Naive B cell (primary cell): ENCODE measurements around the gene TIGD1. TPM values are rescaled to one million over a fixed set of nuclear protein-coding genes. Genes with fewer than 3 reads are reported as not detected.
"Not testable (repeated sequence)": the region's sequence is repeated elsewhere in the genome, so short reads cannot be mapped to it uniquely, and the experiment has no call there.

Source experiments
- ATAC-seq, 2 donors: fragments of 150-1000 bp; cut with Tn5 transposase; 2 replicates each; pipeline ENCODE4 v1.10.0; 2021; ENCODE audit warnings: low read depth in 2 of 2, mild to moderate bottlenecking in 2 of 2, moderate library complexity in 2 of 2
- DNase-seq: peaks from one replicate; pipeline ENCODE4 v3.0.0; 2022
- H3K27ac Mint-ChIP-seq, 6 donors: one replicate each; pipeline ENCODE4 v1.8.0; 2020 to 2022; ENCODE audit warnings: mild to moderate bottlenecking in 6 of 6, mixed read lengths in 6 of 6, moderate library complexity in 5 of 6, inconsistent platforms in 2 of 6
- H3K27me3 Mint-ChIP-seq, 3 donors: one replicate each; pipeline ENCODE4 v1.8.0; 2021 to 2022; ENCODE audit warnings: mixed read lengths in 3 of 3, mild to moderate bottlenecking in 1 of 3
- H3K36me3 Mint-ChIP-seq, 2 donors: one replicate each; pipeline ENCODE4 v1.8.0; 2020 to 2022; ENCODE audit warnings: mixed read lengths in 2 of 2, inconsistent platforms in 1 of 2, mild to moderate bottlenecking in 1 of 2
- H3K4me1 Mint-ChIP-seq, 3 donors: one replicate each; pipeline ENCODE4 v1.8.0; 2020 to 2022; ENCODE audit warnings: mixed read lengths in 3 of 3, inconsistent platforms in 1 of 3, mild to moderate bottlenecking in 1 of 3, moderate library complexity in 1 of 3
- H3K4me3 Mint-ChIP-seq, 8 donors: one replicate each; pipeline ENCODE4 v1.8.0; 2020 to 2022; ENCODE audit warnings: mild to moderate bottlenecking in 8 of 8, mixed read lengths in 8 of 8, moderate library complexity in 8 of 8, inconsistent platforms in 2 of 8
- H3K9me3 Mint-ChIP-seq, 7 donors: one replicate each; pipeline ENCODE4 v1.8.0; 2020 to 2022; ENCODE audit warnings: mixed read lengths in 7 of 7, mild to moderate bottlenecking in 5 of 7, inconsistent platforms in 2 of 7, moderate library complexity in 1 of 7
- polyA plus RNA-seq, 6 donors: library from polyadenylated mRNA; unstranded; fragments of 300-500 nt; fragmentation: Illumina TruSeq; gene quantifications; one replicate each; pipeline ENCODE4 v1.2.3, GENCODE V29; 2021; ENCODE audit warnings: low read depth in 6 of 6

TIGD1 gene
- polyA plus RNA-seq, 6 donors from 2014 or later = 2.6 to 9.2 (median 7.9) TPM

DNA sequence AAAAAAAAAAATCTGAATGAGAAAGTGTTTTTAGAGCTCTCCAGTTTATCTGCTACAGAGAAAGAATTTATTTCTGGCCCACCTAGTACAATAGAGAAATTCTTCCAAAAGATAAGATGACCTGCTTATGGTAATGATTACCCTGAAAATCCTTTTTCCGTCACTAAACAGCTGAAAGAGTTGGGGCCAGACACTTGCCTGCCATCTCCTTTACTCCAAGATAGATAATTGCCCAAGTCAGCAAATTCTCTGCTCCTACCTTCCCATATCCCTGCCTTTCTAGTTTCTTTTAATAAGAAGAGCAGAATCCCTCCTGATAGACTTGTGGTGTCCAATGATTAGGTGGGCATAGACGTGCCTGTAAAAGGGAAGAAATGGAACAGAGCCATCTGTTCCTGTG, 28.3 kb upstream of the TIGD1 start:
- peaks cover 24 to 44% of the 10 kb centered on the region in 2 donors for H3K36me3 Mint-ChIP-seq
- no peaks in the 10 kb centered on the region for H3K4me1 Mint-ChIP-seq
- ATAC-seq (no peak), DNase-seq (no peak)
- no peak overlapping the region for H3K27ac Mint-ChIP-seq
- no peak overlapping the region for H3K4me3 Mint-ChIP-seq
- H3K9me3 Mint-ChIP-seq = peaks cover 0 to 1% (median 0%) of the 10 kb centered on the region in 7 donors
- H3K27me3 Mint-ChIP-seq = no peaks in the 10 kb centered on the region

DNA sequence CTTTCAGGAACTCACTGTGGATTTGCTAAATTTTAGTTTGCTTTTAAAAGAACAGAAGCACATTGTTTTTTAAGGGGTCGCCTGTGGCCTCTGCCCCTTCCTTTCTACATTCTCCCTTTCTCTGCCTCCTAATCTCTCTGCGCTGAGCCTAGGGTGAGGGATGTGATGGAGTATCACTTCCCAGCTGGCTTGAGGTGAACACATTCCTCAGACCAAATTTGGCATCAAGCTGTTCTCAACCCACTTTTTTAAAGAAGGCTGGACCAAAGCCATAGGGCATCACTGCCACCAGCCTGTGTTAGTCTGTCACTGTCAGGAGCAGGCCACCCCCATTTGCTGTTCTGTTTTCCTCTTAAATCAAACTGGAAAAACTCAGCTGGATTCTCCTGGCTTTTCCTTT, 27.5 kb upstream of the TIGD1 start:
- Mint-ChIP-seq H3K4me1 (no peaks in the 10 kb centered on the region), H3K36me3 (peaks cover 19 to 41% of the 10 kb centered on the region in 2 donors), H3K27ac (no peak overlapping the region), H3K27me3 (no peaks in the 10 kb centered on the region), H3K9me3 (no peaks in the 10 kb centered on the region), H3K4me3 (no peak overlapping the region)
- no peak for DNase-seq
- no peak for ATAC-seq

DNA sequence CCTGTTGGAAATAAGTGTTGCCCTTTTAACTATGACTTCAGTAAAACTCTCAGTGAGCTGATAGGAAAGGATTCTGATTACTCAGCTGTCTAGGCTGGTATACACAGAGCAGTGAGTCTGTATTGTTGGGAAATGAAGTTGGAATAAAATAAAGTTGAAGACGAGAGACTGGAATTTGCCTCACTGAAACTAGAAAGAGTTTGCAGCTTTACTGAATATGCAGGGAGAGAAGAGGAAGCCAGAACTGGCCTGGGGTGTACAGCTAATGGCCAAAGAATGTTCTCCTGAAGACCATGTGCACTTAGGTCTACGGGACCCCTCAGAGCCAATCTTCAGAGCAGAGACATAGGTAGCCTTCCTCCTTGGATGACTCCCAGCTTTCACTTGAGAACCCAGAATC, 26.6 kb upstream of the TIGD1 start:
- Mint-ChIP-seq H3K36me3 (peaks cover 10 to 33% of the 10 kb centered on the region in 2 donors), H3K27ac (peak overlapping the region in 1 of 6 donors; percentile 22), H3K4me1 (no peaks in the 10 kb centered on the region), H3K9me3 (no peaks in the 10 kb centered on the region), H3K27me3 (no peaks in the 10 kb centered on the region), H3K4me3 (no peak overlapping the region)
- no peak for ATAC-seq
- DNase-seq = no peak

DNA sequence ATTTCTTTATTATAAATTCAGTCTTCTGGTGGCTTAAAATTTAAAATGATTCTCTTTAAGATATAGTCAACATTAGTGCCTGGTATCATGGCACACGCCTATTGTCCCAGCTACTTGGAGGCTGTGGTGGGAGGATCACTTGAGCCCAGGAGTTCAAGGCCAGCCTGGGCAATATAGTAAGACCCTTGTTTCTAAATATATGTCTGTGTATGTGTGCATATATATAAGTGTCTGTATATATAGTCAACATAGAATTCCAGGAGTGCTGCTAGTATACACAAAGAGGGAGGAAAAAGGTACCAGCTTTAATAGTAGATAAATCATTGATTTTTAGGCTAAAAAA, 25.0 kb upstream of the TIGD1 start:
- Mint-ChIP-seq H3K4me1 (no peaks in the 10 kb centered on the region), H3K27me3 (no peaks in the 10 kb centered on the region), H3K27ac (peak overlapping the region in 1 of 6 donors; percentile 26), H3K36me3 (peaks cover 0 to 20% of the 10 kb centered on the region in 2 donors), H3K9me3 (no peaks in the 10 kb centered on the region), H3K4me3 (no peak overlapping the region)
- DNase-seq (no peak), ATAC-seq (no peak)

DNA sequence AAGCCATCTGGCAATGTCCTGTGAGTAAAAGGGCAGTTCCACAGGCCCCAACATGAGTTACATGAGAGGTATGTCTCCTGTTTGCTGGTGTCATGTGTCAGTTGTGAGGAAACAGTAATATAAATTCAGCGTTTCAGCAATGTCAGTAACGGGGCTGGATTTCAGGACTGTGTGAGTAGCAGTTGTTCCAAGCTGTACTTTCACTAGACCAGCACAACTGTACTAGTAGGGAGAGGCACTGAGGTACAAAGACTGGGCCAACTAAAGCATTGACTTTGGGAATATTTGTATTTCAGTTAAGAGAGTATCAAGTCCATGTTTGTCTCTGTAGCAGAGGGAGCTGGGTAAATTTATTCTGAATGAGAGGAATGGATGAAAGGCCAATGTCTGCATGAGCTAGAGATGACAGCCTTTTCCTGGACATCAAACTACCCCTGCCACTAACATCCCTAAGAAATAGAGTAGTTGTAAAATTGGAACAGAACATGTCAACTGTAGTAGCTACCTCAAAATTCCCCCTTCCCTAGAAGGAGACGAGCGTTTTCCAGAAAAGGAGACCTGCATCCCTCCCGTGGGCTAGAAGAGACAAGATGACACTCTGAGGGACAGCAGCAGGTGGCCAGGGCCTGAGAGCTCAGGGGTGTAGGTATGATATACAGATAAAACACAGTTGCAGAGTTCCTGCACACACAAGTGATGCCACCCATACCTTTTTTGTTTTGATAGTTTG, 24.5 kb upstream of the TIGD1 start:
- Mint-ChIP-seq H3K9me3 (no peaks in the 10 kb centered on the region), H3K36me3 (peaks cover 2 to 21% of the 10 kb centered on the region in 2 donors), H3K27me3 (no peaks in the 10 kb centered on the region), H3K27ac (no peak overlapping the region), H3K4me3 (no peak overlapping the region), H3K4me1 (no peaks in the 10 kb centered on the region)
- no peak for DNase-seq
- ATAC-seq = no peak

DNA sequence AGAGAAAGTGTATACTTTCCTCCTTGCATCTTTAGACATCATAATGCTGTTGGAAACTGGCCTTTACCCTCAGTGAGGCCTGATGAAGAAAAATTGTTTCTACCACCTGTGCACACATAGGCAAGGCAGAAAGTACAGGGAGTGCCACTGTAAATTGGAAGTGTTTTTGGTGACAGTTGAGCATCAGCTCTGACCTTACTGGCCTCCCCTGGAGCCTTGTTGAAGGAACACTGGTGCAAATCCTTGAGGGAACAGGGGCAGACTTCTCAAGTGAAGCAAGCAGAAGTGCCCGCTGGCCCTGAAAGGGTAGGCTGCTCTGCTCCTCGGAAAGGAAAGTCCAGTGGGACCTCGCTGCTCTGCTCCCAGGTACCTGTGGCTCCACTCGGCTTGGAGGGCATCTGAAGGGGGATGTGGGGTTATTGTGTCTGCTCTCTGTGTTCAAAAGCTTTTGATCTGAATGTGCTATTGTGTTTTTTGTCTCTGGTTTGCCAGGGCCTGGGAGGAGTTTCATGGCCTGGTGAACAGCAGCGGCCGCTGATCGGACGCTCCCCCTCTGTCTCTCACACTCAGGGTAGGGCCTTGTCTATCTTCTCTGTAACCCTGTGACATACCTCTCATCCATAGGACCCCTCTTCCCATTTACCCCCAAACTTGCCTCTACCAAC, 23.5 kb upstream of the TIGD1 start:
- no peaks in the 10 kb centered on the region for H3K9me3 Mint-ChIP-seq
- DNase-seq = no peak
- no peak for ATAC-seq
- no peaks in the 10 kb centered on the region for H3K4me1 Mint-ChIP-seq
- no peaks in the 10 kb centered on the region for H3K27me3 Mint-ChIP-seq
- H3K4me3 Mint-ChIP-seq = no peak overlapping the region
- H3K36me3 Mint-ChIP-seq = peaks cover 11 to 30% of the 10 kb centered on the region in 2 donors
- H3K27ac Mint-ChIP-seq = peak overlapping the region in 2 of 6 donors; percentile 21 to 89

DNA sequence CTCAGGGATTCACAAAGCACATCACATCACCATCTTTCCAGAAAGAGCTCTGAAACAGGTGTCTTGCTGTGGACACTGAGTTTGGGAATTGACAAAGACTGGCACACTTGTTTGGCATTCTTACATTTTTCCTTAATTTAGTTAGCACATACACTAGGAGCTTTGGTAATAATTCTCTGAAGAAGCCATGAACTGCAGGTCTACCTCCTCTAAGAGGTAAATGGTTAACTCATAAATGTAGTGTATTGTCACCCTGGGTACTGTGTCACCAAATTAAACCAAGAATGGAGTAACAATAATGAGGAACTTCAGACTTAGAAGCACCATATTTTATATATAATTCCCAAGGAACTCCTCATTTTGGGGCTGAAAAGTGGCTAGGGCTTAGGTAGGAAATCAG, 22.7 kb upstream of the TIGD1 start:
- H3K27ac Mint-ChIP-seq = no peak overlapping the region
- ATAC-seq = no peak
- no peaks in the 10 kb centered on the region for H3K4me1 Mint-ChIP-seq
- H3K4me3 Mint-ChIP-seq = no peak overlapping the region
- no peaks in the 10 kb centered on the region for H3K9me3 Mint-ChIP-seq
- no peaks in the 10 kb centered on the region for H3K27me3 Mint-ChIP-seq
- no peak for DNase-seq
- H3K36me3 Mint-ChIP-seq = peaks cover 19 to 39% of the 10 kb centered on the region in 2 donors

DNA sequence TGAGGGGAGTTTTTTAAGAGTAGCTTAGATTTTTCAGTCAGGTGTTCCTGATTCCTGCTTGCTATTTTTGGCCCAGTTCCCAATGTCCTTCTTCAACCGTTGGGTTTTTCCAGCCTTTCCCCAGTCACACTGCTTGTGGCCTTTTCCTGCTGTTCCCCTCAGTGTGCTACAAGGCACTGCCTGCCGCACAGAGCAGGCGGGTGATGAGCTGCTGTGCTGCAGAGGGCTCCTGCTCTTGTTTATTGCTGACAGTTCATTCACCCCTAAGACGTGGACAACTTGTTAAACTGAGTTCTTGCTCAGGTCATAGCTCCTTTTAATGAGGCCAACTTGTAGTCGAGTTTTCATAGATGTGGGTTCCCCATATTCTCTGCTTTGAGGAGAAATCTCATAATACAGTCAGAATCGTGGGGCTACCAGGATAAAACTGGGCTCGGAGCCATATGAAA, 20.7 kb upstream of the TIGD1 start:
- Mint-ChIP-seq H3K27me3 (no peaks in the 10 kb centered on the region), H3K4me3 (no peak overlapping the region), H3K36me3 (peaks cover 32 to 43% of the 10 kb centered on the region in 2 donors), H3K9me3 (no peaks in the 10 kb centered on the region), H3K27ac (no peak overlapping the region), H3K4me1 (no peaks in the 10 kb centered on the region)
- no peak for DNase-seq
- no peak for ATAC-seq

DNA sequence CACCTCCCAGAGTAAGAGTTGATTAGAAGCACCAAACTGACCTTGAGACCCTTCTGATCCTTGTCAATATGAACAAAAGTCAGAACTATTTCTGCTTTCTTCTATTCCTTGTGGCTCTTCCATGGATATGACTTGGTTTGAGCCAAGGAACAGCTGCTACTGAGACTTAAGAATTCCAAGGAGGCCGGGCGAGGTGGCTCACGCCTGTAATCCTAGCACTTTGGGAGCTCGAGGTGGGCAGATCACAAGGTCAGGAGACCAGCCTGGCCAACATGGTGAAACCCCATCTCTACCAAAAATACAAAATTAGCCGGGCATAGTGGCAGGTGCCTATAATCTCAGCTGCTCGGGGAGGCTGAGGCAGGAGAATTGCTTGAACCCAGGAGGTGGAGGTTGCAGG, 20.1 kb upstream of the TIGD1 start:
- DNase-seq = not testable (repeated sequence)

DNA sequence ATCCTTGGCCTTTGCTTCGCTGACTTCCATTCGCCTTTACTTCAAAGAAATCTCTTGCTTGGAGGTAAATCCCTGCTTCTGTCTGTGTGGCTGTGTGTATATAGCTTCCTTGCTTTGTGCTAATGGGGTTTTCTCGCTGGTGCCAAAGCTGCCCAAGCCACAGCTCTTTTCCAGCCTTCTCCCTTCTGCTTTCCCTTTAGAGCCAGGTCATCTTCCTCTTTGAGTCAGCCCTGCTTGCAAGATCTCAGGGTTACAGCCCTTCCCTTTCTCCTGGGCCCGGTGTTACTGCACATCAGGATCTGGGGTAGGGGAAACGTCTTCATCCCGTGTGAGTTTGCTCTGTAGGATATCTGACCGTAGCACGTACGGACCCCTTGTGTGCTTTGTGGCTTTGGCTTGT, 19.2 kb upstream of the TIGD1 start:
- no peak for DNase-seq
- H3K4me1 Mint-ChIP-seq = no peaks in the 10 kb centered on the region
- peaks cover 44 to 47% of the 10 kb centered on the region in 2 donors for H3K36me3 Mint-ChIP-seq
- H3K27ac Mint-ChIP-seq = no peak overlapping the region
- ATAC-seq = no peak
- no peaks in the 10 kb centered on the region for H3K27me3 Mint-ChIP-seq
- H3K9me3 Mint-ChIP-seq = no peaks in the 10 kb centered on the region
- H3K4me3 Mint-ChIP-seq = no peak overlapping the region

More for the DNA sequence above, 20.1 kb upstream of the TIGD1 start:
- not testable (repeated sequence) for ATAC-seq, H3K4me3 Mint-ChIP-seq, H3K4me1 Mint-ChIP-seq, H3K9me3 Mint-ChIP-seq, H3K27me3 Mint-ChIP-seq
- Mint-ChIP-seq H3K36me3 (peaks cover 35 to 45% of the 10 kb centered on the region in 2 donors), H3K27ac (peak overlapping the region in 1 of 6 donors; percentile 82)

DNA sequence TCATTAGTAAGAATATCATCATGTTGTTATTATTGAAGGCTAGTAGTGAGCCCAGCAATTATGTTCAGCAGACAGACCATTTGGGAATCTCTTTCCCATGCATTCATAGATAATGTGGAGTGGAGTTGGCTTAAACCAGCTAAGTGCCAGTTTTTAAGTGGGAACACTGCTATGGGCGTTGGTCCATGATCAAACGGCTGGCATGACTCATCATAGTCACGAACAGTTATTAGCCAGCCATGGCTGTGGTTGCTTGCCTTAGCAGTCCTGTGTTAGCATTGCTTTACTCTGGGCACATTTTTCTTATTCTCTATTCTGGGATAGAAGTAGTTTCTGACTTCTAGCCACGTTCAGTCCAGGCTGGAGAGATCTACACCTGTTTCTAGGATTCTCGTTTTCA, 17.8 kb upstream of the TIGD1 start:
- Mint-ChIP-seq H3K4me1 (peaks cover 0 to 3% (median under 1%) of the 10 kb centered on the region in 3 donors), H3K27ac (peak overlapping the region in 1 of 6 donors; percentile 24), H3K36me3 (peaks cover 33 to 44% of the 10 kb centered on the region in 2 donors), H3K9me3 (no peaks in the 10 kb centered on the region), H3K27me3 (no peaks in the 10 kb centered on the region), H3K4me3 (no peak overlapping the region)
- ATAC-seq = no peak
- no peak for DNase-seq

DNA sequence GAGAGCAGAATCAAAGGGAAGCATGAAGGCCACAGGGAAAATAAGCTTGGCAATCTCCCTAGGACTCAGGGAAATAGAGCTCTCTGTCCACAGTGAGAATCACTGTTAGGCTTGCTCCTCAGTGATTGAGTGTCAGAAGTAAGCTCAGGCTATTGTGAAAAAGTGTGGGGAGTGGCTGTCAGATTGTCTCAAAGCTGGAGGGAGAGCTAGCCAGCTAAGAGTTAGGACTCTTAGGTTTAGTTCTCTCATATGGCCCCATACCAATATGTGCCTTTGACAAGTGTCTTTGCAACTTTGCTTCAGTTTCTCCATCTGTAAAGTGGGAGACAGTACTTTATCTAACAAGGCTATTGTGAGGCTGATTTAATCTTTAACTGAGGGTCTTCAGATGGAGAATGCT, 17.4 kb upstream of the TIGD1 start:
- DNase-seq (no peak), ATAC-seq (no peak)
- H3K4me3 Mint-ChIP-seq = peak overlapping the region in 1 of 8 donors; percentile 12
- H3K27ac Mint-ChIP-seq = peak overlapping the region in 2 of 6 donors; percentile 24 to 66
- H3K4me1 Mint-ChIP-seq = peaks cover 4 to 8% (median 5%) of the 10 kb centered on the region in 3 donors
- no peaks in the 10 kb centered on the region for H3K9me3 Mint-ChIP-seq
- H3K36me3 Mint-ChIP-seq = peaks cover 33 to 44% of the 10 kb centered on the region in 2 donors
- H3K27me3 Mint-ChIP-seq = no peaks in the 10 kb centered on the region

DNA sequence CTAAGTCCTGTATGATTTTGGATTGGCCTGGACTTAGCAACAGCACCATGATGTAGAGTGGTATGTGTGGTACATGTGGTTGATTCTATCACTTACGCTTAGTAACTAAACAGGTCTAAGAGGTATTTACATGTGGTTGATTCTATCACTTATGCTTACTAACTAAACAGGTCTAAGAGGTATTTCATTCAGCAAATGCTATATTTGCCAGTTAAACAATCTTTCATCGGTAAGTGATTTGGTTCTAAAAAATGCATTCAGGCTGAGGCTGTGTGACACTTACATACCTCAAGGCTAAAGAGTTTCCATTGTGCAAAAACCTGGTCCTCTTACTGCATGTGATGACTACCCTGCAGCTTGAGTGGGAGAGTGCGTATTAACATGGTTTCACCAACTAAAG, 13.2 kb upstream of the TIGD1 start:
- H3K27ac Mint-ChIP-seq = peak overlapping the region in 2 of 6 donors; percentile 65 to 77
- ATAC-seq (no peak), DNase-seq (no peak)
- peaks cover 12 to 23% (median 18%) of the 10 kb centered on the region in 3 donors for H3K4me1 Mint-ChIP-seq
- peaks cover 33% of the 10 kb centered on the region in 2 donors for H3K36me3 Mint-ChIP-seq
- no peaks in the 10 kb centered on the region for H3K27me3 Mint-ChIP-seq
- no peaks in the 10 kb centered on the region for H3K9me3 Mint-ChIP-seq
- no peak overlapping the region for H3K4me3 Mint-ChIP-seq

DNA sequence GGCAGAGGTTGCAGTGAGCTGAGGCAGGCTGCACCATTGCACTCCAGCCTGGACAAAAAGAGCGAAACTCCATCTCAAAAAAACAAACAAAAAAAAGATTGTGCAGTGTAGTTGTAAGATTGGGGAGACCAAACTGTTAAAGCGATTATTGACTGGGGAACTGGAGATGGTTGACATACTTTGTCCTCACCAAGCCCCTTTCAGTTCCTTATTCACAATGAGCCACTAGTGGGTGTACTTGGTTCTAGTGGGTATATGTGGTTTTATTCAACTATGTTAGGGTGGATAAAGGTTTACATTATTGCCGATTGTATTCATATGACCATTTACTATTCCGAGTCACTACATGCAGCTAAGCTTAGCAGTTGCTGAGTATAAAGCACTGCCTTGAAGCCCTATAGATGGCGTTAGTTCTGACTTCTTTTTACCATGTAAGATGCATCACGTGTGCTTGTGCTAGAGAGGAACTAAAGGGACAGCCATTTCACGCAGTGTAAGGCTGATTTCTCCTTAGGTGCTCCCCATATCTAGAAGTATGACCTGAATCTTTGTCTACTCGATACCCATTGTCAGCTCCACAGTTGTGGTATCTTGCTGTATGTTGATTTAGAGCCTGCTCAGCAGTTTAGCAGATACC, 12.3 kb upstream of the TIGD1 start:
- peak overlapping the region in 2 of 8 donors; percentile 23 to 51 for H3K4me3 Mint-ChIP-seq
- H3K4me1 Mint-ChIP-seq = peaks cover 12 to 23% (median 18%) of the 10 kb centered on the region in 3 donors
- ATAC-seq = peak; percentile 88 to 89
- peak overlapping the region in 5 of 6 donors; percentile 52 to 77 (median 67) for H3K27ac Mint-ChIP-seq
- no peaks in the 10 kb centered on the region for H3K9me3 Mint-ChIP-seq
- H3K27me3 Mint-ChIP-seq = no peaks in the 10 kb centered on the region
- H3K36me3 Mint-ChIP-seq = peaks cover 30 to 31% of the 10 kb centered on the region in 2 donors
- DNase-seq = peak; percentile 45
